ENCODE measurements around the gene EVX1.

EVX1 gene

DNA sequence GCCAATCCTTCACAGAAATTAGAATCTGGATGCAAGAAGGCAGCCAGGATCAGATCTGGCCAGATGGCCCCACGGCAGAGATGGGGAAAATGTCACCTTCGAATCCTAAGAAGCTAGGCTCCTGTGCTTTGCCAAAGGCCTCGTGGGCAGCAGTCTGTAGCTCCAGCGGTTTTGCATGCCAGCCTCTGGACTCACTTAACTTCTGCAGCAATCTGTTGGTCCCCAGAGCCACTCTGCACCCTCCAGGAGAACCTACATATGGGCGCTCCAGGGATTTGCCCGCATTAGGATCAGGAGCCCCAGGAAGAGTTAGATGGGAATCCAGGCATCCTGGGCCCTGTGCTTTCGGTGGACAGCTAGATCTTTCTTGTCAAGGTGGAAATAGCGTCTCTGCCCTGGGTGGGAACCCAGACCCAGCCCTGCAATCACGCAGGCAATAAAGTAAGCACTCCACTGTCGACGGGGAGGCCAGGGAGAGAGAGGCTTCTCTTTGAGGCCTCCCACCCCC lies 32.6 kb upstream of the EVX1 start:
- no peaks in the 10 kb centered on the region for H3K9me3 ChIP-seq (ENCODE audit: severe bottlenecking)
- H3K27me3 ChIP-seq (ENCODE audit: insufficient read depth, low read depth, severe bottlenecking), result peaks cover 98% of the 10 kb centered on the region
- H3K27ac ChIP-seq, result no peak overlapping the region
- no peak for DNase-seq
- H3K4me3 ChIP-seq (ENCODE audit: low read depth, low read length), result no peak overlapping the region
- no peaks in the 10 kb centered on the region for H3K36me3 ChIP-seq
- no peak for TF ChIP-seq CTCF (IDR thresholded peaks at IDR 0.05; ENCODE audit: low read depth, low read length)

GRCh38 chr7:27210441-27211083 lies 32.0 kb upstream of the EVX1 start:
- Histone ChIP-seq H3K27me3 (ENCODE audit: insufficient read depth, low read depth, severe bottlenecking) (peaks cover 97% of the 10 kb centered on the region), H3K4me3 (ENCODE audit: low read depth, low read length) (no peak overlapping the region), H3K36me3 (no peaks in the 10 kb centered on the region), H3K27ac (no peak overlapping the region), H3K9me3 (ENCODE audit: severe bottlenecking) (no peaks in the 10 kb centered on the region)
- peak; percentile 51 for DNase-seq
- peak; percentile 86 for TF ChIP-seq CTCF (IDR thresholded peaks at IDR 0.05; ENCODE audit: low read depth, low read length)

- H3K4me3 ChIP-seq (ENCODE audit: low read depth, low read length), result no peak overlapping the region
- H3K36me3 ChIP-seq, result no peaks in the 10 kb centered on the region
- no peak for TF ChIP-seq CTCF (IDR thresholded peaks at IDR 0.05; ENCODE audit: low read depth, low read length)
- H3K9me3 ChIP-seq (ENCODE audit: severe bottlenecking), result no peaks in the 10 kb centered on the region
- no peak overlapping the region for H3K27ac ChIP-seq
- DNase-seq, result no peak
- H3K27me3 ChIP-seq (ENCODE audit: insufficient read depth, low read depth, severe bottlenecking), result peaks cover 97% of the 10 kb centered on the region
Observed at GRCh38 chr7:27211084-27211446, 31.5 kb upstream of the EVX1 start.

- peaks cover 97% of the 10 kb centered on the region for H3K27me3 ChIP-seq (ENCODE audit: insufficient read depth, low read depth, severe bottlenecking)
Observed at GRCh38 chr7:27211764-27212204, 30.8 kb upstream of the EVX1 start.

GRCh38 chr7:27212497-27213432 lies 29.8 kb upstream of the EVX1 start:
- TF ChIP-seq CTCF (IDR thresholded peaks at IDR 0.05; ENCODE audit: low read depth, low read length), result no peak
- Histone ChIP-seq H3K4me3 (ENCODE audit: low read depth, low read length) (no peak overlapping the region), H3K27me3 (ENCODE audit: insufficient read depth, low read depth, severe bottlenecking) (peaks cover 96% of the 10 kb centered on the region), H3K36me3 (no peaks in the 10 kb centered on the region), H3K9me3 (ENCODE audit: severe bottlenecking) (no peaks in the 10 kb centered on the region), H3K27ac (no peak overlapping the region)
- DNase-seq, result no peak

More at GRCh38 chr7:27211764-27212204, 30.8 kb upstream of the EVX1 start:
- H3K36me3 ChIP-seq, result no peaks in the 10 kb centered on the region
- no peaks in the 10 kb centered on the region for H3K9me3 ChIP-seq (ENCODE audit: severe bottlenecking)
- no peak overlapping the region for H3K4me3 ChIP-seq (ENCODE audit: low read depth, low read length)
- no peak overlapping the region for H3K27ac ChIP-seq
- TF ChIP-seq CTCF (IDR thresholded peaks at IDR 0.05; ENCODE audit: low read depth, low read length), result no peak
- DNase-seq, result no peak

Measured in WERI-Rb-1 (cell line).